ENCODE data around the gene LRCH3.

DNA sequence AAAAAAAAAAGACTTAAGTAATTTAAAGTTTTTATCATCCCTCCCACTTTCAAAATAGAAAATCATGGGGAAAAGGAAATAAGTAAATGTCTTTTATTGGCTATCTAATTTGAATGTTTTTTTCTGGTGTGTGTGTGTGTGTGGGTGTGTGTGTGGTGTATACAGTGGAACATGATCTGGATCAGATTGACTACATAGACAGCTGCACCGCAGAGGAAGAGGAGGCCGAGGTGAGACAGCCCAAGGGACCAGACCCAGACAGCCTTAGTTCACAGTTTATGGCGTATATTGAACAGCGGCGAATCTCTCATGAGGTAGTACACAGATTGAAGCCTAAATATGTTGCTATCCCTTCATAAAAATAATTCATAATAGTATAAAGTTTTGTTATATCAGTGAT lies 44.5 kb downstream of the LRCH3 start:
- TF ChIP-seq, protein P1, sequence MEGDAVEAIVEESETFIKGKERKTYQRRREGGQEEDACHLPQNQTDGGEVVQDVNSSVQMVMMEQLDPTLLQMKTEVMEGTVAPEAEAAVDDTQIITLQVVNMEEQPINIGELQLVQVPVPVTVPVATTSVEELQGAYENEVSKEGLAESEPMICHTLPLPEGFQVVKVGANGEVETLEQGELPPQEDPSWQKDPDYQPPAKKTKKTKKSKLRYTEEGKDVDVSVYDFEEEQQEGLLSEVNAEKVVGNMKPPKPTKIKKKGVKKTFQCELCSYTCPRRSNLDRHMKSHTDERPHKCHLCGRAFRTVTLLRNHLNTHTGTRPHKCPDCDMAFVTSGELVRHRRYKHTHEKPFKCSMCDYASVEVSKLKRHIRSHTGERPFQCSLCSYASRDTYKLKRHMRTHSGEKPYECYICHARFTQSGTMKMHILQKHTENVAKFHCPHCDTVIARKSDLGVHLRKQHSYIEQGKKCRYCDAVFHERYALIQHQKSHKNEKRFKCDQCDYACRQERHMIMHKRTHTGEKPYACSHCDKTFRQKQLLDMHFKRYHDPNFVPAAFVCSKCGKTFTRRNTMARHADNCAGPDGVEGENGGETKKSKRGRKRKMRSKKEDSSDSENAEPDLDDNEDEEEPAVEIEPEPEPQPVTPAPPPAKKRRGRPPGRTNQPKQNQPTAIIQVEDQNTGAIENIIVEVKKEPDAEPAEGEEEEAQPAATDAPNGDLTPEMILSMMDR (IDR thresholded peaks at IDR 0.05), result no peak
- no peak for TF ChIP-seq POLR2A (IDR thresholded peaks at IDR 0.05)
